ENCODE results near the gene CD44.

The CD44 gene

DNA sequence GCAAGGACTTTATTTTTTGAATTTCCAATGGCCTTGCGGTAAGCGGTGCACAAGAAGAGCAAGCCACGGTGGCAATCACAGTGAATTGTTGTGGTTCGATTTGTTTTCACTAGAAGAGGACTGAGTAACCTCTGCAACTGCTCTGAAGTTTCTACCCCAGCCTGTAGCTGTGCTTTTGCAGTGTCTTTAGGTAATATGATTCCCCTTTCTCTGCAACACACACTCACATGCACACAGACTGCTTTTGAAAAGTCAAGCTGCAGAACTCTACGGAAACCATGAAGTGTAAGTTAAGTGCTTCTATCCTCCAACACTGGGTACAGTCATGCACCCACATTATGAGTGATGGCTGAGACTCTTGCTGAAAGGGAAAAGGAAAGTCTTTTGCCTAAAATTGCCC lies 38.4 kb downstream of the CD44 start:
- no peak for DNase-seq (ENCODE audit: low read depth in 3 of 3)

DNA sequence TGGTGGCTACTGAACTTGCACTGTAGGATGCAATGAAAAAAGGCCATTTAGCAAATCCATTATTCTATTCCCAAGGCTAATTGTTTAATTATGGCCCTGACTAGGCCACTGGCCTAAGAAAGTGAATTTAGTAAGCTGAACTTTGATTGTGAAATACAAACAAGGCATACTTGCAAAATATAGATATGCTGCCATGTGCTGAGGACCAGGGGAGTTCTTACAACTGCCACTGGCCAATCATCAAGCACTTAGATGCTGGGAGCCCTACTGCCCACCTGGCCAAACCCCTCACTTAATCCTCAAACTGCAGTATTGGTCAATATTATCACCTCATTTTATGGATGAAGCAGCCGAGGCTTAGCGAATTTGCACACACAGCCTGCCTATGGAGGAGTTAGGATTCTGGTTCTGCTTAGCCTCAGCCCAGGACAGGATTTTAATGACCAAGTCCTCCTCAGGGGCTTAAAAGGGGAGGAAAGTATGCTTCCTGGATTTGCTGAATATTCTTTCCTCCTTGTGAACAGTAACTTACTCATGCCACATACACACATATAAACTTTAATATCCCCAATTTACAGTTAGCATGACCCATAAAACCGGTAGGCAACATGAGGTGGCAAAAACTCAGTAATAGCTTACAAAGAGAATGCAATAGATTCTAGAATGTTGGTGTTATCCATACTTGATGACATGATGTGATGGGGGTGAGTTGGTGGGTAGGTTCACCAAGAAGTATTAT lies 39.3 kb downstream of the CD44 start:
- no peak for DNase-seq (ENCODE audit: low read depth in 3 of 3)

DNA sequence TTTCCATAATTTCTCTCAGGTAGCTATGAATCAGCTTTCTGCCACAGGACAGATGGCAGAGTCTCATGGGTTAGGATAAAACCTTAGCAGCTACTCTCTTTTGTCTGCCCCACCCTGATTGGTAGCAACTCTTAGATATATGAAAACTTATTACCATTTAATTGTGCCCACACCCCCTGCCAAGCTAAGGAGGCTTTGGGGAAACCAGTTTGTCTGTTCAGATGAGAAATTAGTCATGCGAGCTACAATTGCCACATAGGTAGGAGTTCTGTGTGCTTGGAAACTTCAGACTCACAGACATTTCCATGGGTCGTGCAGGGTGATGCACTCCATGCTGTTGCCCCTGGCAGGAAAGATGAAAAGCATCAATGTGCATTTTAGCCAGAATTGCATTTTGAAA lies 39.9 kb downstream of the CD44 start:
- DNase-seq (ENCODE audit: low read depth in 3 of 3) = peak in 1 of 3 experiments; percentile 19

DNA sequence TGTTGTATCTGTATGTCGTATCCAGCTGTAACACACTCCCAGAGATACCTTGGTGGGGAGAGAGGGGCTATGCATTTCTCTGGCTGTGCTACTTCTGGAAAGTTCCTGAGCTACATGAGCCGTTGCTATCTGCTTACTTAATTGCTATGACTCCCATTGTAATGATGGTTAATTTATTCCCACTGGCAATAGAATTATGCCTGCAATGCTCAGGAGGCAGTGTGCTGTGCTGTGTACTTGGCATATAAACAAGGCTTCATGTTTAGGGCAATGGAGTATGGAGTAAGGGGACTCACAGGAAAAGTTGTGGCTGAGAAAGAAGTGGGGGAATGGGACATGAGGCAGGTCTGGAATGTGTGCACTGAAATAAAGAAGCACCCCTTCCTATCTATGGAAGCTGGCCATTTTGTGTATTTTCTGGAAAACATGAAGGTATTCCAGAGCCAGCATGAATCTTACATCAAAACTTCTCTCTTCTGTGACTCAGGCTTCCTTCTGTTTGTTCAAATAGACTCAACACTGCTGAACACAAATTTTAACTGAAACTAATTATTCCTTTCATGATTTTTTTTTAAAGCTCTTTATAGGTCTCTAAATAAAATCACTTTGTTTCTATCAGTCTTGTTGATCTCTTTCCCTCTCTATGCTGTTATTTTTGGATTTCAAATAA lies 40.6 kb downstream of the CD44 start:
- no peak for DNase-seq (ENCODE audit: low read depth in 3 of 3)

DNA sequence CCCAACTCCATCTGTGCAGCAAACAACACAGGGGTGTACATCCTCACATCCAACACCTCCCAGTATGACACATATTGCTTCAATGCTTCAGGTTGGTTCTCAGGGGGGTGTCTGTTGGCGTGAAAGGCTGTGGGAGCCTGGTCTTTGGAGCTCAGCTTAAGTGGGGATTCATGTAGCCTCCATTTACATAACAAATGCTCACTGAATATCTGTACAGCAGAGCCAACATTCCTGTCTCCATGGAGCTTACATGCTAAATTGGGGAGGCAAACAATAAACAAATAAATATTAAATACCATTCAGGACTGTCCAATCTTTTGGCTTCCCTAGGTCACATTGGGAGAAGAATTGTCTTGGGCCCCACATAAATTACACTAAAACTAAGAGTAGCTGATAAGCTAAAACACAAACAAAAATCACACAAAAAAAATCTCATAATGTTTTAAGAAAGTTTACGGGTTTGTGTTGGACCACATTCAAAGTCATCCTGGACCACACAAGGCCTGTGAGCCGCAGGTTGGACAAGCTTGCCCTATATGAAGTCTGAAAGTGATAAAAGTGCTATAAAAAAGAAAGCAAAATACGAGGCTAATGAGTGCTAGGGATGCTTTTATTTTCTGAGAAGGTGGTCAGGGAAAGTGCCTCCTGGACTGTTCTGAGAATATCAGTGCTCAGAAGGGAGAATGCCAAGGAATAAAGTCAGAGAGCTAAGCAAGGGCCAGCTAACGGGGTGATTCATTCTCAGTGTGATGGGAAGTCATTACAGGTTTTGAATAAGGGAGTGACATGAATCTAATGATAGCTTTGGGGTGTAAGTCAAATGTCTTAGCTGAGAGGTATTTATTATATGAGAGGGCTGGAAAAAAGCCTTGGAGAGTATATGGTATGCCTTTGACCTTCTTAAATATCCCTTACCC lies 41.6 kb downstream of the CD44 start:
- DNase-seq (ENCODE audit: low read depth in 3 of 3) = no peak

DNA sequence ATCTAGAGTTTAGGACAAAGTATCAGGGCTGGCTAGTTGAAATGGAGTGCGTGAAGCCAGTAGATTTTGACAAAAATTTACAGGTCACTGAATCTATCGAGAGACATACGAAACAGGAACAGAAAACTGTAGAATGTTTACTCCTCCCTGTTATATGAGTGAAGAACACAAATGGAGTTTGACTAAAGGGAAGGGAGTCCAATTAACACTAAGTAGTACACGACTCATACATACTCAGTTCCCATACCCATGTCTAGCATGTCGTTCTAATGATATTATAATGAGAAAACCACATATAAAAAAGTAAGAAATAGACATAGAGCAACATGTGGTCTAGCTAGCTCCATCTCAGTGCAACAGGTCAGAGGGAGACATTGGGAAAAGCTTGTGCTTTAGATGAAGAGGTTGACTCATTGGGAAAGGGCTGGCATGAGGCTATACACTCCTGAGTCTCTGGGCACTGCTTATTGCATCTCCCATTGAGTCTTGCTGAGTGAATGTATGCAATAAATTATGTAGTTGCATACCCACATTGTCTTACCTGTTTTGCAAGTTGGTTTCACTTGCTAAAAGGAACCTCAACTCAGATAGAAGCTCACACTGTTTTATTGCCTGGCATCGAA lies 43.5 kb downstream of the CD44 start:
- DNase-seq (ENCODE audit: low read depth in 3 of 3) = no peak

DNA sequence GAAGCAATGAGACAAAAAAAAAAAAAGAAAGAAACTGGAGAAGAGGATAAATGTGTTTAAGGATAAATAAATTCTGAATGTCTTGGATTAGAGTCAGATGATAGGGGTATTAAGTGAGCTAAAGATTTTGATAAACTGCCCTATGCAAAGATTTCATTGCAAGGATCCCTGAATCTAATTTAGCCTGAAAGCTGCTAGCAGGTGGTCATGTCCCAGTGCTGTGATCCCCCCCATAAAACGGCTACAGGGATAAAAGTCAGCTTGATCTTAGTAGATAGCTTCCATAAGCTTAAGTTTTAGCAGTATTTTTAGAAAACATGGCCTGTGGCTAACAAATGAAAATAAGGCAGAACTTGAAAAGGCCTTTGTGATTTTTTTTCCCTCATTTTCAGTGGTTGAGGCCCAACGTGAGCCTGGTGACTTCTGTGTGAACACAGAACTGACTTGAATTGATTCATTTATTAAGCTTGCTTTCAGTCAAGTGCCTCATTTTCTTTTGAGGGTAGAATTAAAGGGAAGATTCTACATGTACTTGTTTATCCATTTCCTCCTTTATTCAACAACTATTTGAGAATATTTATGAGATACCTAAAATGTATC lies 44.5 kb downstream of the CD44 start:
- DNase-seq (ENCODE audit: low read depth in 3 of 3) = no peak

DNA sequence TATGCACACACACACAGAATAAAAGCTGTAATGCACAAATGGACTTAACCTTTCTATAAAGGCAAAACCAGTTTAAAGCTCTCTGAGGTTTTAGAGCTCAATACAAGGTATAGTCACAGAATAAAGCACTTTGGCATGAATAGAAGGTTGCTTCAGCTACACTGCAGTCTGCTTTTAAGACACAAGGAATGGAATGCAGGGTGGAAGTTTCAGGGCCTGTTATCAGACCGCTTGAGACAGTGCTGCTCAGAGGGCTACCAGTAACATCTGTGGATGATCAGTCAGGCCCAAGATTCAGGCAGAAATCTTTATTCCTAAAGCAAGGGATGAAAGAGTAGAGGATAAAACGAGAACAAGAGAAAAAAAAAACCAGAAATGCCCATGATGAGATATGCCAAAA lies 46.7 kb downstream of the CD44 start:
- DNase-seq (ENCODE audit: low read depth in 3 of 3) = no peak

DNA sequence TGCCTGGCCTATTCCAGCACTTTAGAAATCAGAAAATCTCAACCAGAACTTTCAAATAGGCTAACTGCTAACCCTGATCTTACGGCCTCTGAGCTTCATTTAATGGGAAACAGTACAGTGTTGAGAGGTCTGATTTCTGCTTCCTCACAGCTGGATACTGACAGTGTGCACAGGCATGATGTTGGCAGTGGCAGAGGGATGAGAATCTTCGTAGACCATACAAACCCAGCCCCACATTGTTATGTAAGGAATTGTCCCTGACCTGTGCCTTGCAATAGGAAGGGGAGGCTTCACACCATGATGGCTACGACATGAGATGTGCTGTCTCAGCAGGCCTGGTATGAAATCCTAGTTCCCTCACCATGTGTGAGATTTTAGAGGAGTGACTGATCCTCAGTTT lies 49.0 kb downstream of the CD44 start:
- no peak for DNase-seq (ENCODE audit: low read depth in 3 of 3)

DNA sequence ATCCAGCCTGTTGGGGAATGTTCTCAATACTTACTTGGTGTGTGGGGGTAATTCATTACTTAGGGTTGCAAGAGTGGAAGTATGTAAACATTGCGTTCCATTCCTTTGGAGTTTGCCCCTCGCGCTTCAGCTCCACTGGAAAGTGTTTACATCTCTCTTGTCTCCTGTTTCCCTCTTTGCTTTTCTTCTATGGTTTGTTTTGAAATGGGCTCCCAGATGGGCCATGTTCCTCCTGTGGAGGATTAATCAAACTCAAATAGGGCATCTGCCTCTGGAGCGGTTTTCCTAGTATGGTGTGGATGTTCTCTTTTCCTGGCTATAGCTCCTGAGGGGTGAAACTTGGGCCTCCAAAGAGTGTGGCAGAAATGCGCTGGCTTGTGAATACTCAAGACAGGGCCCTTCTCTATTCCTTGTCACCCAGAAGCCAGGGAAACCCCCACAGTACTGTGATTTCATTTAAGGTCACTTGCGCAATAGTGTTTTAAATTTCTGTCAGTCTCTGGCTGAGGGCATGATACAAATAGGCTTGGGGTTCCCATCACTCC lies 51.9 kb downstream of the CD44 start:
- no peak for DNase-seq (ENCODE audit: low read depth in 3 of 3)

DNA sequence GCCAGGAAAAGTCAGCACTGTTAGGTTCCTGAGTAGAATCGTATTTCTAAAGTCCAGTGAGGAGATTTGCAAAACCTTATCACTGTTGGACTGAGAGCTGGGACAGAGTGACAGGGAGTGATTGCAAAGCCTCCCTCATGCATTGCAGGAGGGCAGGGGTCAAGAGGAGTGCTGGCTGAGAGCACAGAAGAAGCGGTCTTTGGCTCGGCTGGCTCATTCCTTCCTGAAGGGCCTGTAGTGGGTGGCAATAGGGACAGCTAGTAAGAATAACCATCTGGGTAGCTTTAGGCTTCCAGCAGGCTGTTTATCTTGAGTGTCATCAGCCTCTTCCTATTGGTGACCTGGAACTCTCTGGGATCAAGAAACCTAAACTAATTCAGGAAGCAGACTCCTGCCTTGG lies 53.4 kb downstream of the CD44 start:
- DNase-seq (ENCODE audit: low read depth in 3 of 3) = no peak

DNA sequence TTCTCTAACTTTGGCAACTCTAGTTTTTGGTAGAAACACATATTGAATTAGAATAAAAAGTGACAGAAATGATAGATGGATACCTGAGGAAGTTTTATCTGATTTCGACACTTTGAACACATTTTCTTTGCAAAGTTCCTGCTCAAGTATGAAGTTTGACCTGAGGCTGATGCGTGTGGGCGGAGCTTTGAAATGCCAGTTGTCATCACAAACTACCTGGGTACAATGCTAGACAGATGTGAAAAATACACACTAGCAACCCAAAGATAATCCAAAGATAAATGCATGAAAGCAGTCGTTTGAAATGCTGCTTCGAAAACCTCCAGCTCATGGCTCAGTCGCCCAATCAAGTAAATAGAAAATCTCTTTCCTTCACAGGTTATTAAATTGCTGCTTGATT lies 54.8 kb downstream of the CD44 start:
- no peak for DNase-seq (ENCODE audit: low read depth in 3 of 3)

DNA sequence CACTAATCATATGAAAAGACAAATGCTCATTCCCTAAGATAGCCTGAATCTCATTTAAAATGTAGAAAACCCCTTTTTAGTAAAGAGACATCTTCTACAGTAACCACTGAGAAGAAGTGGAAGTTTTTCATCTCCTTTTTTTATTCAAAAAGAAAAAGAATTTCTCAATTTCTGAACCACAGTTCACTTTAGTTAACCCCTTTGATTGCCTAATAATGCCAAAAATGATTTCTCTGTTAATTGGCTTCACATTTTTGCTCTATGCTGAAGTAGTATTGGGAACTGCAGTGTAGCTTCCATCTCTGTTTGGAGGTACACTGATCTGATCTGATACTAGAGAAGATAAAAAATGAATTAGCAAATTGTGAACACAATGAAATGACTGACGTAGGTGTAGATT lies 58.3 kb downstream of the CD44 start:
- DNase-seq (ENCODE audit: low read depth in 3 of 3) = no peak

DNA sequence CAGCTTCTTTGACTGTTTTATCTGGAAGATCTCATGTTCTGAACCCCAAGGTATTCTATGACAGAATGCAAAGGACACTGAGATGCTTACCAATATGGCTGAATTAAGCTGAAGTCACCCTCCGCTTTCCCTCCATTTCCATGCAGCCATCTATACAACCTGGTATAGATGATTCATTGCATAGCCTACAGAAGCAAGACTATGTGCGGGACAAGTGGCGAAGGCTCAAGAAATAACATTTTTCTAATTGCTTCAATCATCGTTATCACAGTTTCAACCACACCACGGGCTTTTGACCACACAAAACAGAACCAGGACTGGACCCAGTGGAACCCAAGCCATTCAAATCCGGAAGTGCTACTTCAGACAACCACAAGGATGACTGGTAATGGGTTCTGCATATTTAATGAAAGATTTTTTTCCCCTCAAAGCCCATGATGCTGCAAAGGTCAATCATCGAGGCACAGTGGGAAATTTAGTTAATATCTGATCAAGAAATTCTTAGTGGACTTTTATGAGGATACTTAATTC lies 61.9 kb downstream of the CD44 start:
- DNase-seq (ENCODE audit: low read depth in 3 of 3) = no peak

DNA sequence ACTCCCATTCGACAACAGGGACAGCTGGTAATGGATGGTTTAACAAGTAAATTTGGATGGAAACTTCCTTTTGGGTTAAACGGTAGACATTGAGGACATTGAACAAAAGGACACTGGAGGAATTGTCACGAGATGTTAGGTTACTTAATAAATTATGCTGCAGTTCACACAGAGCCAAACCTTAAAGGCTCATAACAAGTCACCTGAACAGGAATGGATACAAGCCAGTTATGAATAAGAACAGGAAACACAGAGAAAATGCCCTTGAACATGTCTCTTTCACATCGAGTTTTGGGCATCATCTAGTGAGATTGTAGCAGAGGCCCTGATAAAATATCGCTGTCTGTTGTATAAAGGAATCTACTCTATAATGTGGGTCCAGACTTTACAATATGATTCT lies 65.6 kb downstream of the CD44 start:
- no peak for DNase-seq (ENCODE audit: low read depth in 3 of 3)

DNA sequence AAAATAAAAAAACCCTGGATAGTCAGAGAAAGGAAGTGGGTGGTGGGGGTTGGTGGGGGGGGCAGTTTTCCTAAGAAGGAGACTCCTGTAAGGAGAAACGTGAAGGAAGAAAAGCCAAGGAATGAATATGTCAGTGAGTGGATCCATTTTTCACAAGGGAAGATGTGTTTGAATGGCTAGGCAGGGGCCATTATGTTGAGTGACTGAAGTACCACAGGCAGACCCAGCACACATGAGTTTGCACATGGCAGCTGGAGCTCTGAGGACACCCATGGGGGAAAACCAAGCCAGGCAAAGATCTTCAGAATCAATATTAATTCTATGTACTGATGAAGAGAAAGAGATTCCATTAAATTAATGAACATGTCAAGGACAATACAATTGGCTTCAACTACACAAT lies 67.6 kb downstream of the CD44 start:
- no peak for DNase-seq (ENCODE audit: low read depth in 3 of 3)

DNA sequence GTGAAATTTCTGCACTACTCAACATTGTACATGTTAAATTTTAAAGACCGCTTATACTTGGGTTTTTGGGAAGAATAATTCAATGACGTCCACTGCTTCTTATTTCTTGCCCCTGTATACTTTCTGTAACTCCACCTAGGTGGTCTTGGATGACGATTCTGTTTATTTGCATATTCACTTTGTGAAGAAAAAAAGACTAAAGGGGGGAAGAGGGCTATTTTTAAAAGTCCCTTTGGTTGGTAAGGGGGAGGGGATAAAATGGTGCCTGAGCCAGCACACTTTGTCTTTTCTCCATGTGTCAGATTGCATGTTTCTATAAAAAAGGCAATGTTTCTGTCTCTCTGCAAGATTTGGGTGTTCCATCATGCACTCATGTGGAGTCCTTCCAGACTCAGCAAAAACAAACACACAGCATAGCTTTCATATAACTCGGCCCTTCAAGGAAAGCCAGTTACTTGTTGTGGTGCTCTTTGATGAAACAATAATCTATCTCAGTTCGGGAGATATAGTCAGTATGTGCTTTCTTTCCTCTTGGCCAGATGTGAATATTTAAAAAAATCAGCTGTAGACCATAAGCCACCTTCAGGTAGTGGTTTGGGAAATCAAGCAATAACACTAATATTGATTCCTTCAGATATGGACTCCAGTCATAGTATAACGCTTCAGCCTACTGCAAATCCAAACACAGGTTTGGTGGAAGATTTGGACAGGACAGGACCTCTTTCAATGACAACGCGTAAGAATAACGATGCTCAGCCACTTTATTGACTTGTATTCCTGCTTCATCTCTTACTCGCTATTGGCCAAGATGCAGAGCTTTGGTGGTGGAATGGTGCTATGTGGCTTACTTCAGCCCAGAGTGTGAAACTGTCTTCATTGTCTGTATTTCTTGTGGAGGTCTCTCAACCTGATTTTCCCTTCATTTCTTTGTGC lies 68.8 kb downstream of the CD44 start:
- DNase-seq (ENCODE audit: low read depth in 3 of 3) = no peak

DNA sequence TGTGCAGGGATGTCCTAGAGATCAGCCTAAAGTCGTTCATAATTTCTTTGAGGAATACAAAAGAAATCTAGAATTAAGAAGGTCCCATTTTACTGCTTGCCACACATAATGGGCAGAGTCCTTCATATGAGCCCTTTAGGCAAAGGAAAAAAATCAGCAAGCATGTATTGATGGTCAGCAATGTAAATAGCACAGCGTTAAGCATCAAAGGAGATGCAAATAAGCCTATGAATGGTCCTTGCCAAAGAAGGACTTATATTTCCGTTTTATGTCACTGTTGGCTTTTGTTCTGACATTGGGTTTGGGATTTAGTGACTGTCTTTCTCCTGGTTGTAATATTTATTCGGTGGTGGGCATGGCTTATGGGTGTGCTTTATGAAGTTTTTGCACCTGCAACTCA lies 69.8 kb downstream of the CD44 start:
- no peak for DNase-seq (ENCODE audit: low read depth in 3 of 3)

DNA sequence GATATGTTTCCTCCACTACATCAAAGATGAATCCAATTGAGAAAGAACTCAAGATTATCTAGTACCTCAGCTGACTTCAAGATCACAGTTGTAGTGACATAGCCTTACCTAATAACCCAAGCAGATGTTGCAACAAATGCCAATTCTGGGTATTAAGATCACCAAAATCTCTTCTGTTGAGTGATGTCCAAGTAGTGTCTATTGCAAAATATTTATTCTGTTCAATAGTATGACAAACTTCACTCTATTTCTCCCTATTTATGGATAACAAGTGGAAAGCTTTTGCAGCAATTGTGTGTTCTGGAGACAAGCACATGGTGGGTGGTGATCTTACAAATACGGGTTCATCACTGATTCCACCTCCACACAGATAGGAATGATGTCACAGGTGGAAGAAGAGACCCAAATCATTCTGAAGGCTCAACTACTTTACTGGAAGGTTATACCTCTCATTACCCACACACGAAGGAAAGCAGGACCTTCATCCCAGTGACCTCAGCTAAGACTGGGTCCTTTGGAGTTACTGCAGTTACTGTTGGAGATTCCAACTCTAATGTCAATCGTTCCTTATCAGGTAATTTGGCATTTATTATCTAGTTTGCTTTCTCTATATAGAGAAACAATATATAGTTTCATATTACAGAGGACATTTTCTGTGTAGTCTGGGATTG lies 72.0 kb downstream of the CD44 start:
- DNase-seq (ENCODE audit: low read depth in 3 of 3) = no peak

DNA sequence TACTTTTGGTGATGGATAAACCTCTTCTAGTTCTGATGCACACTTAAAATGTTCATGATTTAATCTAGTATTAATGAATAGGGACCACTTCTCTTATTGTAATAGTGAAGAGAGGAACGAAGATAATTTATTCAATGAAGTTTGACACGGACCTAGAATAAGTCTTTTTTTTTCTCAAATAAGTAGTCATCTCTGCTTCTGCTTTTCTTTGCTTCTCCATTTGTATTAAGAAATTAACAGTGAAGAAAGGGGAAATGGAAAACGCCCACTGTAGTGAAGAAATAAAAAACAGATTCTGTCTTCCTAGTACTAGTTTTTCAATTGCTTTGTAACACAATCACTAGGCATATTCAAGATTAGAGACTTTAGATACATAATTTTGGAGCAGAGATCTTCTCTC lies 73.0 kb downstream of the CD44 start:
- DNase-seq (ENCODE audit: low read depth in 3 of 3) = no peak
